ENCODE results near the gene RANBP9.

RANBP9 gene

DNA sequence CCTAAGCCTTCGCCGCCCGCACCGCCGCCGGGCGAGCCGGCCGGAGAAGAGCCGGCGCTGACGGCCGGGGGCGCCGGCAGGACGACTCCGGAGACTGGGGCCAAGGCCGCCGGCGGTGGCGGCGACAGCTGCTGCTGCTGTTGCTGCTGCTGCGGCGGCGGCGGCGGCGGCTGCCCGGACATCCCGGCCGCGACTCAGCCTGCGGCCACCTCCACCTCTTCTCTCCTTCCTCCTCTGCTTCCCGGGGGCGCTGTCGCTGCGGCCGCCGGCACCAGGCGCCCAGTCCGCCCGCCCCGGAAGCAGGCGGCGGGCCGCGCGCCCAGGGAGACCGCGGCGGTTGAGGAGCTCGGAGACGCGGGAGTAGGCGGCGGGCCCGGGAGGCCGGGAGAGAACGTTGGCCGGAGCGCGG is 307 bp downstream of the RANBP9 start:
- TF ChIP-seq, protein P1, sequence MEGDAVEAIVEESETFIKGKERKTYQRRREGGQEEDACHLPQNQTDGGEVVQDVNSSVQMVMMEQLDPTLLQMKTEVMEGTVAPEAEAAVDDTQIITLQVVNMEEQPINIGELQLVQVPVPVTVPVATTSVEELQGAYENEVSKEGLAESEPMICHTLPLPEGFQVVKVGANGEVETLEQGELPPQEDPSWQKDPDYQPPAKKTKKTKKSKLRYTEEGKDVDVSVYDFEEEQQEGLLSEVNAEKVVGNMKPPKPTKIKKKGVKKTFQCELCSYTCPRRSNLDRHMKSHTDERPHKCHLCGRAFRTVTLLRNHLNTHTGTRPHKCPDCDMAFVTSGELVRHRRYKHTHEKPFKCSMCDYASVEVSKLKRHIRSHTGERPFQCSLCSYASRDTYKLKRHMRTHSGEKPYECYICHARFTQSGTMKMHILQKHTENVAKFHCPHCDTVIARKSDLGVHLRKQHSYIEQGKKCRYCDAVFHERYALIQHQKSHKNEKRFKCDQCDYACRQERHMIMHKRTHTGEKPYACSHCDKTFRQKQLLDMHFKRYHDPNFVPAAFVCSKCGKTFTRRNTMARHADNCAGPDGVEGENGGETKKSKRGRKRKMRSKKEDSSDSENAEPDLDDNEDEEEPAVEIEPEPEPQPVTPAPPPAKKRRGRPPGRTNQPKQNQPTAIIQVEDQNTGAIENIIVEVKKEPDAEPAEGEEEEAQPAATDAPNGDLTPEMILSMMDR (IDR thresholded peaks at IDR 0.05; ENCODE audit: low read depth, low read length, missing control alignments), result peak; percentile 23
- peak overlapping the region; percentile 92 for H3K4me3 ChIP-seq (ENCODE audit: low read depth, low read length)
- no peak for DNase-seq (ENCODE audit: low read depth)

DNA sequence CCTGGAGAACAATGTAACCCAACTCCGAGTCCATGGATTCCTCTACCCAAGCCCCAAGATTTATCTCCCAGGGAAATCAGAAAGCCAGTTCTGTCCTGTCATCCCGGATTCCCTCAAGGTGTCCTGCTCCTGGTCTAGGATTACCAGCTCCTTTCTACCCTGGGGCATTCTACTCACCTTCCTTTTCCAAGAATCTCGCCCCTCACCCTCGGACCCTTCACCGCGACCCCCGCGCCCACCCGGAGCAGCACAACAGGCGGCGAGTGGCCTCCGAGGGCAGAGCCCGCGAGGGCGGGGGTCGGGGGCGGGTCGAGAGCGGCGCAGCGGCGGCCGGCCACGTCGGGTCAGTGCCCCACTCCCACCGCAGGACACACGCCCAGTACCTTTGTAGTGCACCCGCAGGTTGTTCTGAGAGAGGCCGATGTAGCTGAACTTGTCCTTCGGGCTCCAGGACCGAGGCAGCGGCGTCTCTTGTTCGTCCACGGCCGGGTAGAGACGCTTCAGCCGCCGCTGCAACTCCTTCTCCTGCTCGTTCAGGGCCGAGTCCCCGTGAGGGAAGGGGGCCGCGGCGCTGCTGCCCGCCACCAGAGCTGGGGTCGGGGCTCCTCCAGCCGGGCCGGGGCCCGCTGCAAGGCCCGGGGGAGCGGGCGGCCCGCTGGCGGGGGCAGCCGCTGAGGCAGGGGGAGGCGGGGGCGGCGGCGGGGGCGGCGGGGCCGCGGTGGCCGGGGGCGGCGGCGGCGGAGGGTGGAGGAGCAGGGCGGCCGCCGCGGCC is 897 bp downstream of the RANBP9 start:
- peak overlapping the region; percentile 92 for H3K4me3 ChIP-seq (ENCODE audit: low read depth, low read length)
- no peak for DNase-seq (ENCODE audit: low read depth)
- TF ChIP-seq, protein P1 (IDR thresholded peaks at IDR 0.05; ENCODE audit: low read depth, low read length, missing control alignments), result no peak

DNA sequence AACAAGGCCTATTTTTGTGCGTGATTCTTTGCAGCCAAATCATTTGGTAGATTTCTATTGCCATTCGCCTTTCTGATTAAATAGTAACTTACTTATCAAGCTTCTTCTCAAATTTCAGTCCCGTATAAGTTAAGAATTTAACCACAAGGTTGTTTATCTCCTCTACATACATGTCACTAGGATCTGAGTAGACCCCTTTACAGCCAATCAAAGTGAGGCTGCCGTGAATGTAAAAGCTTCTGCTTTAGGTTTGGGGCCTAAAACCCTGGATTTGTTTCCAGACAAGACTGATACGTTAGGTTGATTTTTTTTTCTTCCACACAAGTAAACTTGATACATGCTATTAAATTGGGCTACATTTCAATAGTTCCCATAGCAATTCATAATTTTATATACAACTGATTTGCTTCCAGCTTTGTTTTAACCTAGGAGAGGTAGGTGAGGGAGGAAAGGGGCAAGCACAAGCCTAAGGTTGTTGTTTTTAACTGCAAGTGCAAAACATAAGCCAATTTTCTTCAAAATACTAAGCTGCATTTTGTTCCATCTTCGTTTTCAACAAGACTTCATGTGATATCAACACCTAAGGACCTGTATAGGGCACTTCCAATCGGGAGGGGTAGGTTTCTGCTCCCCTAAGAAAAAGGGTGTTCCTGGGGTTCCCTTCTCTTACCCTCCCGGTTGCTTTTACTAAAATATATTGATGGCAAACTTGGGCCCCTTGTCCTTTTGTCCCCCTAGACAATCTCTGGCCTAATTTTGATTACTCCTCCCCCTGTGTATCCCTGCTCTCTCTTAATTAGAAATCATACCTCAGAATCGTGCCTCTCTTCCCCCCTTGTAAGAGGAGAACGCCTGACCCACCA is 1.7 kb downstream of the RANBP9 start:
- TF ChIP-seq, protein P1 (IDR thresholded peaks at IDR 0.05; ENCODE audit: low read depth, low read length, missing control alignments), result no peak
- DNase-seq (ENCODE audit: low read depth), result no peak
- H3K4me3 ChIP-seq (ENCODE audit: low read depth, low read length), result peak overlapping the region; percentile 92

DNA sequence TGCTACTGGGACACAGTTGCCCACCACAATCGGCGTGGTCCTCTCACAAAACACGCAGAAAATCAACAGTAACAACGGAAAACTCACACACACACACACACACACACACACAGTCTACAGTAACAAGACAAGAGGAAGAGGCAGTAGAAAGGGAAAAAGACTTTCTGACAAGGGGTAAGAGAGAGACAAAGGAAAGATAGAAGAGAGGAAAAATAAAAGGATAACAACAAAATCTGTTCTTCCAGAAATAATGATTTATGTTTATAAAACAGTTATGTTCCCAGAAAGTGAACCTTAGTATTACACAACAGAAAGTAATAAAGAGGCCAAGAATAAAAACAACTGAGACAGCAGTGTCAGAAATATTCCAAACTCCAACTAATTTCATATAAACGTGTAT is 2.9 kb downstream of the RANBP9 start:
- DNase-seq (ENCODE audit: low read depth), result no peak
- peak overlapping the region; percentile 92; the same call in 1 of the 2 replicates for H3K4me3 ChIP-seq (ENCODE audit: low read depth, low read length)
- TF ChIP-seq, protein P1 (IDR thresholded peaks at IDR 0.05; ENCODE audit: low read depth, low read length, missing control alignments), result no peak

DNA sequence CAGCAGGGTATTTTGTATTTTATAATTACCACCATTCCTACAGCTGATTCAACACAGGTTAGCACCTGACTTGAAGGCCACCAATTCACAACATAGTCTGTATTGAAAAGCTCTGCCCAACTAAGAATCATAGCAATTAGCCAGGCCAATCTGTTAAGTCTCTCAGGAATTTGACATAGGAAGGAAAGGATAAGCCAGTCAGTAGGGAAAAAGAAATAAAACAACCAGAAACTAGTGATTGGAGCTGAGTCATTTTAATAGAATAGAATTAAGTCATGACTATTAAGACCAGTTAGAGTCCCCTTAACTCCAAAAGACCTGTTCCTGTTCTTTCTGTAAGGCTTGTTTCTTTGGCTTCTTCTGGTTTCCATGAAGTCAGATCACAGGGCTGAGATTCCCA is 8.1 kb downstream of the RANBP9 start:
- TF ChIP-seq, protein P1 (IDR thresholded peaks at IDR 0.05; ENCODE audit: low read depth, low read length, missing control alignments), result no peak
- no peak for DNase-seq (ENCODE audit: low read depth)
- H3K4me3 ChIP-seq (ENCODE audit: low read depth, low read length), result no peak overlapping the region

DNA sequence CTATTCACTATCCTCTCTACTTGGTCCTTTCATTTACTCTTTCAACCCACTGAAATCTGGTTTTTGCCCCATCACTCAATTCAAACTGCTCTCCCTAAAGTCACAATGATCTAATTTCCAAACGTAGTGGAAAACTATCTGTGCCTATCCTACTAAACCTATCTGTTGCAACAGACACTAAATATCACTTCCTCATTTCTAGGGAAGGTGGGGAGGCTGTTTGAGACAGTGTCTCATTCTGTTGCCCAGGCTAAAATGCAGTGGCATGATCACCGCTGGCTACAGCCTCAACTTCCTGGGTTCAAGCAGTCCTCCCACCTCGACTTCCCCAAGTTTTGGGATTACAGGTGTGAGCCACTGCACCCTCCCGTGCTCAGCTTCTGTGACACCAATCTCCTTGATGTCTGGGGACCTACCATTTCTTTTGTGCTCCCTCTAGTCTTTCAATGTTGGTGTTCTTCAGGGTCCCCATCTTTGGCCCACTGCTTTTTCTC is 8.8 kb downstream of the RANBP9 start:
- no peak for DNase-seq (ENCODE audit: low read depth)
- TF ChIP-seq, protein P1 (IDR thresholded peaks at IDR 0.05; ENCODE audit: low read depth, low read length, missing control alignments), result no peak
- no peak overlapping the region for H3K4me3 ChIP-seq (ENCODE audit: low read depth, low read length)

All from GM12864 (cell line).